Osteocyte (in vitro differentiated cells): Measurements from ENCODE around the gene BRD3OS. TPM values are rescaled to one million over a fixed set of nuclear protein-coding genes. Genes with fewer than 3 reads are reported as not detected.

Experiments used
- DNase-seq: peaks from one replicate; pipeline ENCODE4 v3.0.0; 2021; ENCODE audit warnings: mixed read lengths; ENCODE audit not compliant: unreplicated experiment; ENCODE audit errors: extremely low spot score
- H3K27ac Mint-ChIP-seq: one replicate; pipeline ENCODE4 v1.8.0; 2021; ENCODE audit warnings: mild to moderate bottlenecking, mixed read lengths; ENCODE audit not compliant: unreplicated experiment
- H3K27me3 Mint-ChIP-seq: one replicate; pipeline ENCODE4 v1.8.0; 2021; ENCODE audit warnings: mixed read lengths; ENCODE audit not compliant: unreplicated experiment
- H3K36me3 Mint-ChIP-seq: one replicate; pipeline ENCODE4 v1.8.0; 2021; ENCODE audit warnings: mixed read lengths; ENCODE audit not compliant: unreplicated experiment
- H3K4me1 Mint-ChIP-seq: one replicate; pipeline ENCODE4 v1.8.0; 2021; ENCODE audit warnings: mixed read lengths; ENCODE audit not compliant: unreplicated experiment
- H3K4me3 Mint-ChIP-seq: one replicate; pipeline ENCODE4 v1.8.0; 2021; ENCODE audit warnings: mild to moderate bottlenecking, moderate library complexity, mixed read lengths; ENCODE audit not compliant: unreplicated experiment
- H3K9me3 Mint-ChIP-seq: one replicate; pipeline ENCODE4 v1.8.0; 2021; ENCODE audit warnings: mixed read lengths; ENCODE audit not compliant: unreplicated experiment
- CTCF ChIP-seq: fragments of 200-600 bp; sonication (generic); IDR thresholded peaks from 2 replicates; pipeline ENCODE4 v1.5.0; 2021; ENCODE audit warnings: antibody characterized with exemption, mild to moderate bottlenecking, moderate library complexity
- total RNA-seq: library from RNA; stranded (reverse); gene quantifications from 2 replicates; pipeline ENCODE4 v1.2.1, GENCODE V29; 2021

The BRD3OS gene
- total RNA-seq, 1 donor from 2014 or later, result 19.9 TPM

GRCh38 chr9:134051319-134051718 lies 26.0 kb downstream of the BRD3OS start:
- Mint-ChIP-seq H3K27me3 (no peaks in the 10 kb centered on the region), H3K27ac (no peak overlapping the region), H3K9me3 (no peaks in the 10 kb centered on the region), H3K36me3 (peaks cover 23% of the 10 kb centered on the region), H3K4me3 (no peak overlapping the region), H3K4me1 (peaks cover 12% of the 10 kb centered on the region)
- no peak for DNase-seq
- TF ChIP-seq CTCF, result no peak

- TF ChIP-seq CTCF, result no peak
- DNase-seq, result no peak
- Mint-ChIP-seq H3K27ac (no peak overlapping the region), H3K36me3 (peaks cover 15% of the 10 kb centered on the region), H3K9me3 (no peaks in the 10 kb centered on the region), H3K27me3 (no peaks in the 10 kb centered on the region), H3K4me3 (no peak overlapping the region), H3K4me1 (peaks cover 22% of the 10 kb centered on the region)
These were observed 27.2 kb downstream of the BRD3OS start for GRCh38 chr9:134052491-134052890.

GRCh38 chr9:134052941-134053340 lies 27.7 kb downstream of the BRD3OS start:
- DNase-seq, result no peak
- Mint-ChIP-seq H3K4me3 (no peak overlapping the region), H3K27me3 (no peaks in the 10 kb centered on the region), H3K4me1 (peaks cover 22% of the 10 kb centered on the region), H3K27ac (no peak overlapping the region), H3K36me3 (peaks cover 12% of the 10 kb centered on the region), H3K9me3 (no peaks in the 10 kb centered on the region)
- TF ChIP-seq CTCF, result no peak

GRCh38 chr9:134053401-134053871 lies 28.2 kb downstream of the BRD3OS start:
- Mint-ChIP-seq H3K4me1 (peaks cover 22% of the 10 kb centered on the region), H3K36me3 (peaks cover 8% of the 10 kb centered on the region), H3K27ac (no peak overlapping the region), H3K4me3 (no peak overlapping the region), H3K9me3 (no peaks in the 10 kb centered on the region), H3K27me3 (no peaks in the 10 kb centered on the region)
- TF ChIP-seq CTCF, result no peak
- DNase-seq, result no peak

- Mint-ChIP-seq H3K36me3 (peaks cover 6% of the 10 kb centered on the region), H3K27me3 (no peaks in the 10 kb centered on the region), H3K4me3 (no peak overlapping the region), H3K4me1 (peaks cover 26% of the 10 kb centered on the region), H3K9me3 (no peaks in the 10 kb centered on the region), H3K27ac (no peak overlapping the region)
- TF ChIP-seq CTCF, result no peak
- DNase-seq, result no peak
These were observed 28.9 kb downstream of the BRD3OS start for GRCh38 chr9:134053941-134054761.
